Measurements from ENCODE around the gene MYRIP. TPM values are rescaled to one million over a fixed set of nuclear protein-coding genes. Genes with fewer than 3 reads are reported as not detected.

MYRIP gene
- total and polyA plus RNA-seq, 2 experiments from 2014 or later = 1.5 to 1.8 TPM

- Histone ChIP-seq H3K27ac (ENCODE audit: low read depth) (no peak overlapping the region), H3K36me3 (ENCODE audit: insufficient read depth) (no peaks in the 10 kb centered on the region), H3K9me2 (ENCODE audit: insufficient read depth) (peaks cover 6% of the 10 kb centered on the region; the same call in 1 of the 2 replicates), H4K20me1 (replicated peaks; ENCODE audit: insufficient read depth) (no peaks in the 10 kb centered on the region), H3K27me3 (ENCODE audit: insufficient read depth) (no peaks in the 10 kb centered on the region), H3K4me2 (no peak overlapping the region), H3K79me2 (replicated peaks; ENCODE audit: insufficient read depth) (no peaks in the 10 kb centered on the region), H3K4me3 (no peak overlapping the region), H3F3A (replicated peaks; ENCODE audit: low read depth) (0 out of 2 replicates have a peak, but pooled peaks cover 2% of the 10 kb centered on the region), H3K4me1 (ENCODE audit: insufficient read depth) (no peaks in the 10 kb centered on the region), H2AFZ (no peak overlapping the region)
- Mint-ChIP-seq H3K9me3 (no peaks in the 10 kb centered on the region), H3K4me1 (peaks cover 3% of the 10 kb centered on the region; the same call in 2 of the 3 replicates), H3K27ac (no peak overlapping the region), H3K4me3 (no peak overlapping the region), H3K27me3 (ENCODE audit: insufficient read depth, low read depth, poor library complexity) (peaks cover 2% of the 10 kb centered on the region), H3K36me3 (ENCODE audit: low read depth) (no peaks in the 10 kb centered on the region)
- DNase-seq (ENCODE audit: low spot score) = no peak
- ATAC-seq = no peak
- TF ChIP-seq CREB1 (CRISPR knock-in tag; IDR thresholded peaks at IDR 0.05; ENCODE audit: low read depth) (no peak), ETS1 (IDR thresholded peaks at IDR 0.05) (no peak), CTCF (conservative IDR thresholded peaks at IDR 0.05; ENCODE audit: low read depth in 2 of 2) (no peak), EZH2phosphoT487 (IDR thresholded peaks at IDR 0.05; ENCODE audit: unreplicated experiment) (no peak), NANOG (IDR thresholded peaks at IDR 0.05; ENCODE audit: borderline replicate concordance) (no peak)
- TF ChIP-seq, protein P1, sequence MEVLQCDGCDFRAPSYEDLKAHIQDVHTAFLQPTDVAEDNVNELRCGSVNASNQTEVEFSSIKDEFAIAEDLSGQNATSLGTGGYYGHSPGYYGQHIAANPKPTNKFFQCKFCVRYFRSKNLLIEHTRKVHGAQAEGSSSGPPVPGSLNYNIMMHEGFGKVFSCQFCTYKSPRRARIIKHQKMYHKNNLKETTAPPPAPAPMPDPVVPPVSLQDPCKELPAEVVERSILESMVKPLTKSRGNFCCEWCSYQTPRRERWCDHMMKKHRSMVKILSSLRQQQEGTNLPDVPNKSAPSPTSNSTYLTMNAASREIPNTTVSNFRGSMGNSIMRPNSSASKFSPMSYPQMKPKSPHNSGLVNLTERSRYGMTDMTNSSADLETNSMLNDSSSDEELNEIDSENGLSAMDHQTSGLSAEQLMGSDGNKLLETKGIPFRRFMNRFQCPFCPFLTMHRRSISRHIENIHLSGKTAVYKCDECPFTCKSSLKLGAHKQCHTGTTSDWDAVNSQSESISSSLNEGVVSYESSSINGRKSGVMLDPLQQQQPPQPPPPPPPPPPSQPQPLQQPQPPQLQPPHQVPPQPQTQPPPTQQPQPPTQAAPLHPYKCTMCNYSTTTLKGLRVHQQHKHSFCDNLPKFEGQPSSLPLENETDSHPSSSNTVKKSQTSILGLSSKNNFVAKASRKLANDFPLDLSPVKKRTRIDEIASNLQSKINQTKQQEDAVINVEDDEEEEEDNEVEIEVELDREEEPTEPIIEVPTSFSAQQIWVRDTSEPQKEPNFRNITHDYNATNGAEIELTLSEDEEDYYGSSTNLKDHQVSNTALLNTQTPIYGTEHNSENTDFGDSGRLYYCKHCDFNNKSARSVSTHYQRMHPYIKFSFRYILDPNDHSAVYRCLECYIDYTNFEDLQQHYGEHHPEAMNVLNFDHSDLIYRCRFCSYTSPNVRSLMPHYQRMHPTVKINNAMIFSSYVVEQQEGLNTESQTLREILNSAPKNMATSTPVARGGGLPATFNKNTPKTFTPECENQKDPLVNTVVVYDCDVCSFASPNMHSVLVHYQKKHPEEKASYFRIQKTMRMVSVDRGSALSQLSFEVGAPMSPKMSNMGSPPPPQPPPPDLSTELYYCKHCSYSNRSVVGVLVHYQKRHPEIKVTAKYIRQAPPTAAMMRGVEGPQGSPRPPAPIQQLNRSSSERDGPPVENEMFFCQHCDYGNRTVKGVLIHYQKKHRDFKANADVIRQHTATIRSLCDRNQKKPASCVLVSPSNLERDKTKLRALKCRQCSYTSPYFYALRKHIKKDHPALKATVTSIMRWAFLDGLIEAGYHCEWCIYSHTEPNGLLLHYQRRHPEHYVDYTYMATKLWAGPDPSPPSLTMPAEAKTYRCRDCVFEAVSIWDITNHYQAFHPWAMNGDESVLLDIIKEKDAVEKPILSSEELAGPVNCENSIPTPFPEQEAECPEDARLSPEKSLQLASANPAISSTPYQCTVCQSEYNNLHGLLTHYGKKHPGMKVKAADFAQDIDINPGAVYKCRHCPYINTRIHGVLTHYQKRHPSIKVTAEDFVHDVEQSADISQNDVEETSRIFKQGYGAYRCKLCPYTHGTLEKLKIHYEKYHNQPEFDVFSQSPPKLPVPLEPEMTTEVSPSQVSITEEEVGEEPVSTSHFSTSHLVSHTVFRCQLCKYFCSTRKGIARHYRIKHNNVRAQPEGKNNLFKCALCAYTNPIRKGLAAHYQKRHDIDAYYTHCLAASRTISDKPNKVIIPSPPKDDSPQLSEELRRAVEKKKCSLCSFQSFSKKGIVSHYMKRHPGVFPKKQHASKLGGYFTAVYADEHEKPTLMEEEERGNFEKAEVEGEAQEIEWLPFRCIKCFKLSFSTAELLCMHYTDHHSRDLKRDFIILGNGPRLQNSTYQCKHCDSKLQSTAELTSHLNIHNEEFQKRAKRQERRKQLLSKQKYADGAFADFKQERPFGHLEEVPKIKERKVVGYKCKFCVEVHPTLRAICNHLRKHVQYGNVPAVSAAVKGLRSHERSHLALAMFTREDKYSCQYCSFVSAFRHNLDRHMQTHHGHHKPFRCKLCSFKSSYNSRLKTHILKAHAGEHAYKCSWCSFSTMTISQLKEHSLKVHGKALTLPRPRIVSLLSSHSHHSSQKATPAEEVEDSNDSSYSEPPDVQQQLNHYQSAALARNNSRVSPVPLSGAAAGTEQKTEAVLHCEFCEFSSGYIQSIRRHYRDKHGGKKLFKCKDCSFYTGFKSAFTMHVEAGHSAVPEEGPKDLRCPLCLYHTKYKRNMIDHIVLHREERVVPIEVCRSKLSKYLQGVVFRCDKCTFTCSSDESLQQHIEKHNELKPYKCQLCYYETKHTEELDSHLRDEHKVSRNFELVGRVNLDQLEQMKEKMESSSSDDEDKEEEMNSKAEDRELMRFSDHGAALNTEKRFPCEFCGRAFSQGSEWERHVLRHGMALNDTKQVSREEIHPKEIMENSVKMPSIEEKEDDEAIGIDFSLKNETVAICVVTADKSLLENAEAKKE (CRISPR knock-in tag; IDR thresholded peaks at IDR 0.05) = no peak
Measured at GRCh38 chr3:40206522-40206921, 397.1 kb downstream of the MYRIP start.
